ENCODE data around the gene STAC. TPM values are rescaled to one million over a fixed set of nuclear protein-coding genes. Genes with fewer than 3 reads are reported as not detected.

STAC gene
- total RNA-seq, 3 donors from 2014 or later, result 1.4 to 6.1 (median 5.6) TPM

DNA sequence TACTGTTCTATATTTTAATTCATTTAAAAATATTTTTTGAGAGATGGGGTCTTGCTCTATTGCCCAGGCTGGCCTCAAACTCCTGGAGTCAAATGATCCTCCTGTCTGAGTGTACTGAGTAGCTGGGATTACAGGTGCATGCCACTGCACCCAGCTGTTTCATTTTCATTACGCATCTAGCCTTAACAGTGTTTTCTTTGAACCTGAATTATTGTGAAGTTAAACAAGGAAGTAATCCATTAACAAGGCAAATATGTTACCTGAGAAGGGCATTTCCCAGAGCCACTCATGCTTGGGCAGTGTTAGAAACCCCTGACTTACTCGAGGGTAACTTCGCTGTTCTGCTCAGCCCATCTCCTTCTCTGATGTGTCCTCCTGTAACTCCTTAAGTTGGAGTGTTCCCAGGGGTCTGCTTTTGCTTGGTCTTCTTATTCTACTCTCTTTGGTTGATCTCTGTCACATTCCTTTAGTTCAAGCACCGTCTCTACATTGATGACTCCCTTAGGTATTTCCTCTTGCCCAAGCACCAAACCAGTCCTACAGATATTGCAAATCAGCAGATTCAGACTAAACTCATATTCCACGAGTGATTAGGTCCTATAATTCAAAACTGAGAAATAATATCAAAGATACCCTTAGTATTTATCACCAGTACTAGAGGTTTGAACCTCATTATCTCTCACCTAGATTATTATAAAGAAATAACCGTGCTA is 107.9 kb downstream of the STAC start:
- H3K27me3 ChIP-seq, result no peaks in the 10 kb centered on the region
- no peak overlapping the region for H3K4me3 ChIP-seq
- TF ChIP-seq POLR2AphosphoS5 (IDR thresholded peaks at IDR 0.05) (no peak), POLR2A (IDR thresholded peaks at IDR 0.05) (no peak)
- TF ChIP-seq, protein P1, sequence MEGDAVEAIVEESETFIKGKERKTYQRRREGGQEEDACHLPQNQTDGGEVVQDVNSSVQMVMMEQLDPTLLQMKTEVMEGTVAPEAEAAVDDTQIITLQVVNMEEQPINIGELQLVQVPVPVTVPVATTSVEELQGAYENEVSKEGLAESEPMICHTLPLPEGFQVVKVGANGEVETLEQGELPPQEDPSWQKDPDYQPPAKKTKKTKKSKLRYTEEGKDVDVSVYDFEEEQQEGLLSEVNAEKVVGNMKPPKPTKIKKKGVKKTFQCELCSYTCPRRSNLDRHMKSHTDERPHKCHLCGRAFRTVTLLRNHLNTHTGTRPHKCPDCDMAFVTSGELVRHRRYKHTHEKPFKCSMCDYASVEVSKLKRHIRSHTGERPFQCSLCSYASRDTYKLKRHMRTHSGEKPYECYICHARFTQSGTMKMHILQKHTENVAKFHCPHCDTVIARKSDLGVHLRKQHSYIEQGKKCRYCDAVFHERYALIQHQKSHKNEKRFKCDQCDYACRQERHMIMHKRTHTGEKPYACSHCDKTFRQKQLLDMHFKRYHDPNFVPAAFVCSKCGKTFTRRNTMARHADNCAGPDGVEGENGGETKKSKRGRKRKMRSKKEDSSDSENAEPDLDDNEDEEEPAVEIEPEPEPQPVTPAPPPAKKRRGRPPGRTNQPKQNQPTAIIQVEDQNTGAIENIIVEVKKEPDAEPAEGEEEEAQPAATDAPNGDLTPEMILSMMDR (IDR thresholded peaks at IDR 0.05), result no peak
- no peak for DNase-seq (ENCODE audit: low spot score in 2 of 2)
- no peaks in the 10 kb centered on the region for H3K36me3 ChIP-seq
- H3K9me3 ChIP-seq, result no peaks in the 10 kb centered on the region
- H3K27ac ChIP-seq, result no peak overlapping the region
- intact Hi-C loops (cut with DNase I; ENCODE audit: low total_unique reads), result no loop called here
- H3K4me1 ChIP-seq, result no peaks in the 10 kb centered on the region

DNA sequence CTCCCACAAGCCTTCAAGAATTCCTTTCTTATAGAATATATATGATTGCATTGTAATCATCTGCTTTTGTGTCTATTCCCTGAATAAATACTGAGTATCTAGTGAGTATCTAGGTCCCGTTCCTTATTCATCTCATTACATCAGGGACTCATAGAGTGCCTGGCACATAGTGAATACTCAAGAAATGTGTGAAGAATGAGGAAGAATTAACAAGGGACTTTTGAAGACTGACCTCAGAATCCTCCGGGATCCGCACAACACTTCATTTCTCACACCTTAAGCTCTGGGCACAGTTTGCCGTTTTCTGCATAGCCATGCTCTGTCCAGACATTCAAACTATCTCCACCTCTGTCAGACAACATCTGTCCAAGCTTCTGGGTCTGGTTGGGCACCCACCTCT is 108.8 kb downstream of the STAC start:
- Histone ChIP-seq H3K9me3 (no peaks in the 10 kb centered on the region), H3K27ac (no peak overlapping the region), H3K4me1 (no peaks in the 10 kb centered on the region), H3K27me3 (no peaks in the 10 kb centered on the region), H3K36me3 (no peaks in the 10 kb centered on the region), H3K4me3 (no peak overlapping the region)
- no peak for DNase-seq (ENCODE audit: low spot score in 2 of 2)
- TF ChIP-seq, protein P1 (IDR thresholded peaks at IDR 0.05), result no peak
- TF ChIP-seq POLR2AphosphoS5 (IDR thresholded peaks at IDR 0.05), result no peak
- TF ChIP-seq POLR2A (IDR thresholded peaks at IDR 0.05), result no peak
- intact Hi-C loops (cut with DNase I; ENCODE audit: low total_unique reads), result no loop called here

DNA sequence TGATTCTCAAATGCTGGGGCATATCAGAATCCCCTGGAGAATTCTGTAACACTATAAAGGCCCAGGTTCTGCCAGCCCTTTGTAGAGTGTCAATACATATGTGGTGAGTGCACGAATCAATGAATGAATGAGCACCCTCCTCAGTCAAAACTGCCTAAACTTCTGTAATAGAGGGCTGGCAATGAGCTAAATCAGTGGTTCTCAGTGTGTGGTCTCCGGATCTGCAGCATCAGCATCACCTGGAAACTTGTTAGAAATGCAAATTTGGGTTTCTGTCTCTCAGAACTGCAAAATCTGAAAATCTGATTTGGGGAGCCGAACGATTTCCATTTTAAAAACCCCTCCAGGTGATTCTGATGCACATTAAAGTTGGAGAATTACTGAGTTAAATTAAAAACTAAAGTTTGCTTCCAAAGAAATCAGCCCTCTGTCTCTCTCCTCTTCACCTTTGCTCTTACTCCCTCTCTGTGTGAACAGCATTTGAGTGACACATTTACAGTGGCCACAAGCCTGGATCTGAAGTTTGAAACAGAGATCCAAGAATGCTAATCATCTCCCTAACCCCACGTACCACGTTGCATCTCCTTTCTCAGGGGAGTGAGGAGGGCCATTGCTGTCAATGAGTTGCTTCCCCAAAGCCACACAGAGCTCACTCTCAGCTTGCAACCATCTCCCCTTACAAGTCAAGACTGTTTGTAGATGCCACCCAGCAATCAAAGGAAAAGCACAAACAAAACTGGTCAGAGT is 109.5 kb downstream of the STAC start:
- H3K36me3 ChIP-seq, result no peaks in the 10 kb centered on the region
- H3K27ac ChIP-seq, result no peak overlapping the region
- H3K4me3 ChIP-seq, result no peak overlapping the region
- H3K9me3 ChIP-seq, result no peaks in the 10 kb centered on the region
- H3K4me1 ChIP-seq, result no peaks in the 10 kb centered on the region
- intact Hi-C loops (cut with DNase I; ENCODE audit: low total_unique reads), result no loop called here
- TF ChIP-seq, protein P1 (IDR thresholded peaks at IDR 0.05), result no peak
- no peak for TF ChIP-seq POLR2AphosphoS5 (IDR thresholded peaks at IDR 0.05)
- TF ChIP-seq POLR2A (IDR thresholded peaks at IDR 0.05), result no peak
- H3K27me3 ChIP-seq, result no peaks in the 10 kb centered on the region
- DNase-seq (ENCODE audit: low spot score in 2 of 2), result no peak

GRCh38 chr3:36493051-36493450 is 112.7 kb downstream of the STAC start:
- no peak overlapping the region for H3K4me3 ChIP-seq
- H3K9me3 ChIP-seq, result no peaks in the 10 kb centered on the region
- intact Hi-C loops (cut with DNase I; ENCODE audit: low total_unique reads), result no loop called here
- TF ChIP-seq POLR2A (IDR thresholded peaks at IDR 0.05) (no peak), POLR2AphosphoS5 (IDR thresholded peaks at IDR 0.05) (no peak)
- TF ChIP-seq, protein P1 (IDR thresholded peaks at IDR 0.05), result no peak
- peak overlapping the region in 1 of 2 donors; percentile 19 for H3K27ac ChIP-seq
- peaks cover 4 to 8% of the 10 kb centered on the region in 2 donors for H3K4me1 ChIP-seq
- DNase-seq (ENCODE audit: low spot score in 2 of 2), result no peak
- no peaks in the 10 kb centered on the region for H3K36me3 ChIP-seq
- no peaks in the 10 kb centered on the region for H3K27me3 ChIP-seq

DNA sequence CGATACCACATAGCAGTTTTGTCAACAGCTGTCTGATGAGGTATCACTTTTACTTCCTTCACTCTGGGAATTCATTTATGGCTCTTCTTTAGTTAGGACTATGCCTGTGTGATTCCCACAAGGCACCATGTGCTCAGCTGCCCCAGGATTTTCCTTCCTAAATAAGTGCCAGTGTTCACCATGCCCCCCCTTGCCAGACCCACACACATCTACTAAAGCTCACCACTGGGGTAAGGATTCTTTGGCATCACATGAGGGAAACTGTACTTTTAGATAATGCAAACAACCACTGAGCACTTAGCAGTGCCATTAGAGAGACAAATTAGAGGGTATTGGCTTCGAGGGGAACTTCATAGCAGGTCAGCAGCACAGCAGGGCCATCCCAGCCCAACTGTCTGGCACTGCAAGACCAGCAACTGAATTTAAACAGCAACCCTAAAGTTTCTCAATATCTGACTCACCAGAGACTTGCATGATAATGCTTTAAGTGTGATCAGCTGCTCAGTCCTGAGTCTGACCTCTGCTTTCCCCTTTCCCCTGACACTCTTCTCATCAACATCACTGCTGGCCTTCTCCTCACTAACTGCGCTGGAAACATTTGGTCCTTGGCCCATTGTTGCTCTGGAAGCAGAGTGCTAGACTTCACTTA is 114.3 kb downstream of the STAC start:
- H3K4me1 ChIP-seq, result peaks cover 4 to 8% of the 10 kb centered on the region in 2 donors
- intact Hi-C loops (cut with DNase I; ENCODE audit: low total_unique reads), result no loop called here
- TF ChIP-seq, protein P1 (IDR thresholded peaks at IDR 0.05), result no peak
- TF ChIP-seq POLR2AphosphoS5 (IDR thresholded peaks at IDR 0.05) (peak in 1 of 3 donors; percentile 38), POLR2A (IDR thresholded peaks at IDR 0.05) (no peak)
- H3K4me3 ChIP-seq, result no peak overlapping the region
- H3K27ac ChIP-seq, result peak overlapping the region; percentile 55 to 76
- no peaks in the 10 kb centered on the region for H3K27me3 ChIP-seq
- H3K9me3 ChIP-seq, result no peaks in the 10 kb centered on the region
- H3K36me3 ChIP-seq, result no peaks in the 10 kb centered on the region
- no peak for DNase-seq (ENCODE audit: low spot score in 2 of 2)

All from breast epithelium (tissue), 4 donors.